Gastroesophageal sphincter (tissue), 4 donors: ENCODE measurements around the gene CNTNAP5. TPM values are rescaled to one million over a fixed set of nuclear protein-coding genes. Genes with fewer than 3 reads are reported as not detected.

Experiments
- ATAC-seq: fragments of 150-250 bp; one replicate; pipeline ENCODE4 v1.9.1; 2016; ENCODE audit warnings: mild to moderate bottlenecking, moderate library complexity
- H3K27ac ChIP-seq, 4 donors: fragments of 200-600 bp; sonication (generic) in 3 of 4; 1 replicate in 3 of 4; 2 replicates in 1 of 4; pipeline ENCODE4 v1.5.1; 2016 to 2019
- H3K27me3 ChIP-seq: fragments of 200-600 bp; sonication (generic); one replicate; pipeline ENCODE4 v1.5.1; 2019
- H3K36me3 ChIP-seq, 2 donors: fragments of 200-600 bp; sonication (generic); one replicate each; pipeline ENCODE4 v1.5.1; 2019; ENCODE audit warnings: control low read depth in 1 of 2
- H3K4me1 ChIP-seq, 3 donors: fragments of 200-600 bp; sonication (generic); 1 replicate in 2 of 3; 2 replicates in 1 of 3; pipeline ENCODE4 v1.5.1; 2016 to 2019; ENCODE audit warnings: control low read depth in 2 of 3
- H3K4me3 ChIP-seq, 2 donors: fragments of 200-600 bp; sonication (generic); one replicate each; pipeline ENCODE4 v1.5.1; 2019; ENCODE audit warnings: mild to moderate bottlenecking in 1 of 2, moderate library complexity in 1 of 2
- H3K9me3 ChIP-seq, 3 donors: fragments of 200-600 bp; sonication (generic); one replicate each; pipeline ENCODE4 v1.5.1; 2017 to 2019; ENCODE audit warnings: control low read depth in 2 of 3
- CTCF ChIP-seq, 4 experiments: fragments of 200-600 bp in 2 of 4; fragments of 450-650 bp in 2 of 4; sonication (generic) in 1 of 4; IDR thresholded peaks; one replicate each; pipeline ENCODE4 v1.5.1; 2017 to 2019; ENCODE audit warnings: antibody characterized with exemption in 4 of 4, mild to moderate bottlenecking in 2 of 4, moderate library complexity in 2 of 4
- EP300 ChIP-seq: sonication (generic); formaldehyde crosslinking; IDR thresholded peaks from one replicate; pipeline ENCODE4 v1.6.1; 2017; ENCODE audit warnings: antibody characterized with exemption, mild to moderate bottlenecking
- POLR2A ChIP-seq, 2 donors: fragments of 450-650 bp; IDR thresholded peaks; one replicate each; pipeline ENCODE4 v1.6.1; 2017; ENCODE audit warnings: antibody characterized with exemption in 2 of 2, mild to moderate bottlenecking in 2 of 2, moderate library complexity in 1 of 2
- POLR2AphosphoS5 ChIP-seq: sonication (generic); formaldehyde crosslinking; IDR thresholded peaks from one replicate; pipeline ENCODE4 v1.6.1; 2017; ENCODE audit warnings: antibody characterized with exemption
- WGBS, 2 donors: methylation state at CpG; one replicate each; pipeline ENCODE4 v1.1.5; 2018; ENCODE audit warnings: low coverage in 1 of 2; 5-methylcytosine and 5-hydroxymethylcytosine counted together
- total RNA-seq, 4 donors: library from RNA; depleted of rRNA; stranded (reverse); fragments of >200 nt; gene quantifications; one replicate each; pipeline ENCODE4 v1.1.0, GENCODE V29; 2016

Gene CNTNAP5
- total RNA-seq, 4 donors from 2014 or later: 3.2 TPM; not detected in 3

DNA sequence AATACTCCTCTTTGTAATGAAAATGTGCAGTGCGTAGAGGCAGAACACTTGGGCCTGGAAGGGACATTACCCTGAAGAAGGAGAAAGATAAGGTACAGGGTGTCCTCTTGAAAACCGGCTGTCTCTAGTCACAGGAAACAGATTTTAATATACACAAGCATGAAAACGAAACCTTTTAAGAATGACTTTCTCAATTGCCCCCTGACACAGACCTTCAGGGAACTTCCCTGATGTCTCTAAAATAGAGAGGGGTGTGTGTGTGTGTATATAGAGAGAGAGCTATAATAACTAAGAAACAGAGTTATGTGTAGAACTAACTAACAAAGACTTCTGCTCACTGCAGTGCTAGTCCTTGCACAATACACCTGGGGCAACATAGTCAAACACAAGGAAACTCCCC, 780.0 kb downstream of the CNTNAP5 start:
- no peaks in the 10 kb centered on the region for H3K27me3 ChIP-seq
- ATAC-seq: no peak
- WGBS, 2 donors: 57 to 68% methylated on average over 3 of the region's 3 CpGs
- no peaks in the 10 kb centered on the region for H3K4me1 ChIP-seq
- no peak overlapping the region for H3K27ac ChIP-seq
- no peak overlapping the region for H3K4me3 ChIP-seq
- H3K36me3 ChIP-seq: no peaks in the 10 kb centered on the region
- TF ChIP-seq EP300 (no peak), POLR2A (IDR thresholded peaks at IDR 0.05) (no peak), POLR2AphosphoS5 (no peak), CTCF (IDR thresholded peaks at IDR 0.05) (no peak)
- no peaks in the 10 kb centered on the region for H3K9me3 ChIP-seq

GRCh38 chr2:124810132-124810531, 785.0 kb downstream of the CNTNAP5 start:
- ATAC-seq: no peak
- no peaks in the 10 kb centered on the region for H3K4me1 ChIP-seq
- no peaks in the 10 kb centered on the region for H3K27me3 ChIP-seq
- WGBS, 2 donors: 55% methylated on average over 4 of the region's 4 CpGs; no CpG with 5 or more reads in 1 of the 2 donors
- H3K9me3 ChIP-seq: no peaks in the 10 kb centered on the region
- TF ChIP-seq POLR2AphosphoS5 (no peak), CTCF (IDR thresholded peaks at IDR 0.05) (peak in 1 of 4 experiments; percentile 22)
- no peak overlapping the region for H3K4me3 ChIP-seq
- H3K36me3 ChIP-seq: no peaks in the 10 kb centered on the region
- no peak overlapping the region for H3K27ac ChIP-seq

- Histone ChIP-seq H3K4me1 (no peaks in the 10 kb centered on the region), H3K4me3 (no peak overlapping the region), H3K36me3 (no peaks in the 10 kb centered on the region), H3K9me3 (no peaks in the 10 kb centered on the region), H3K27ac (no peak overlapping the region), H3K27me3 (no peaks in the 10 kb centered on the region)
- 36 to 77% methylated on average over 10 to 11 of the region's 11 CpGs for WGBS, 2 donors
- ATAC-seq: no peak
- TF ChIP-seq POLR2A (IDR thresholded peaks at IDR 0.05): no peak
- TF ChIP-seq POLR2AphosphoS5: no peak
- no peak for TF ChIP-seq CTCF (IDR thresholded peaks at IDR 0.05)
- no peak for TF ChIP-seq EP300
Observed at GRCh38 chr2:124814968-124815745, 790.1 kb downstream of the CNTNAP5 start.

- ATAC-seq: no peak
- H3K27ac ChIP-seq: no peak overlapping the region
- H3K27me3 ChIP-seq: no peaks in the 10 kb centered on the region
- no peak for TF ChIP-seq POLR2A (IDR thresholded peaks at IDR 0.05)
- no peak for TF ChIP-seq EP300
- no peak for TF ChIP-seq CTCF (IDR thresholded peaks at IDR 0.05)
- no peak for TF ChIP-seq POLR2AphosphoS5
- H3K4me3 ChIP-seq: no peak overlapping the region
- WGBS, 2 donors: 67 to 100% methylated on average over 2 to 3 of the region's 3 CpGs
- no peaks in the 10 kb centered on the region for H3K4me1 ChIP-seq
- no peaks in the 10 kb centered on the region for H3K9me3 ChIP-seq
- no peaks in the 10 kb centered on the region for H3K36me3 ChIP-seq
Observed at GRCh38 chr2:124816007-124816406, 790.9 kb downstream of the CNTNAP5 start.

- H3K4me1 ChIP-seq: no peaks in the 10 kb centered on the region
- no peak overlapping the region for H3K27ac ChIP-seq
- no peaks in the 10 kb centered on the region for H3K27me3 ChIP-seq
- WGBS, 2 donors: 63 to 84% methylated on average over 3 of the region's 3 CpGs
- H3K9me3 ChIP-seq: no peaks in the 10 kb centered on the region
- no peak overlapping the region for H3K4me3 ChIP-seq
- H3K36me3 ChIP-seq: no peaks in the 10 kb centered on the region
- no peak for ATAC-seq
- no peak for TF ChIP-seq POLR2AphosphoS5
Observed at GRCh38 chr2:124822516-124822915, 797.4 kb downstream of the CNTNAP5 start.
